HG03439 (cell line): ENCODE data around the gene PIGZ.
A peak's percentile ranks its signal among the peaks of the same experiment; 100 is the strongest.

Experiments
- ATAC-seq: cut with Tn5 transposase; IDR thresholded peaks from one replicate; pipeline ENCODE4 v1.9.1; 2021; ENCODE audit warnings: mild to moderate bottlenecking, moderate library complexity; ENCODE audit not compliant: unreplicated experiment

PIGZ gene

DNA sequence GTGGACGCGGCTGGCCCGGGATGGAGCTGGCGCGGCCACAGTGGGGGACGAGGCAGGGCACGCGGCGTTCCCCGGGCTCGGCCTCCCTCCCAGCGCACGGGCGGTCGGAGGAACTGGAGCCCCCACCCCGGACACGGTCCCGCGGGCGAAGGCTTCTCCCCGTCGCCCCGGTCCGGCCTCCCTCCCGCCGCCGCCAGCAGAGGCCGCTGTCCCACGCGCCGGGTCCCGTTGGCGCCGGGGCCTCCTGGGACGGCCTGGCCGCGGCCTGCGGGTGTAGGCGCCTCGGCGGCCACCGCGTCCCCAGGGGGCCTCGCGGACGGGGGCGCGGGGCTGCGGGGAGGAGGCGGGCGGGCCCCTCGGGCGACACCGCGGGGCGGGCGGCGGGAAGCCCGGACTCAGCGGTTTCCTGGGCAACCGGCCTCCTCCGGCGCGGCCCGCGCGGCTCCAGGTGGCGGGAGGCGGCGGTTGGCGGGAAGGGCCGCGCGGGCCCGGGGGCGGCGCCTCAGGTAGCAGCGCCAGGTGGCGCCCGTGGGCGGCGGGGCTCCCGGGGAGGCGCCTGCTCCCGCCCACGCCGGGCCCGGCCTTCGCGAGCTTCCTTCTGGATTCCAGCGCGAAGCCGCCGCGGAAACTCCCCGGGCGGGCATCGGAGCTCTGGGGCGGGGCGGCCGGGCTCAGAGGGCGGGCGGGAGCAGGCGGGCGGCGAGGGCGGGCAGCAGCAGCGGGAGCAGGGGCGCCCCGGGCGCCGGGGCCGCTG lies 34.2 kb upstream of the PIGZ start:
- peak; percentile 72 for ATAC-seq

DNA sequence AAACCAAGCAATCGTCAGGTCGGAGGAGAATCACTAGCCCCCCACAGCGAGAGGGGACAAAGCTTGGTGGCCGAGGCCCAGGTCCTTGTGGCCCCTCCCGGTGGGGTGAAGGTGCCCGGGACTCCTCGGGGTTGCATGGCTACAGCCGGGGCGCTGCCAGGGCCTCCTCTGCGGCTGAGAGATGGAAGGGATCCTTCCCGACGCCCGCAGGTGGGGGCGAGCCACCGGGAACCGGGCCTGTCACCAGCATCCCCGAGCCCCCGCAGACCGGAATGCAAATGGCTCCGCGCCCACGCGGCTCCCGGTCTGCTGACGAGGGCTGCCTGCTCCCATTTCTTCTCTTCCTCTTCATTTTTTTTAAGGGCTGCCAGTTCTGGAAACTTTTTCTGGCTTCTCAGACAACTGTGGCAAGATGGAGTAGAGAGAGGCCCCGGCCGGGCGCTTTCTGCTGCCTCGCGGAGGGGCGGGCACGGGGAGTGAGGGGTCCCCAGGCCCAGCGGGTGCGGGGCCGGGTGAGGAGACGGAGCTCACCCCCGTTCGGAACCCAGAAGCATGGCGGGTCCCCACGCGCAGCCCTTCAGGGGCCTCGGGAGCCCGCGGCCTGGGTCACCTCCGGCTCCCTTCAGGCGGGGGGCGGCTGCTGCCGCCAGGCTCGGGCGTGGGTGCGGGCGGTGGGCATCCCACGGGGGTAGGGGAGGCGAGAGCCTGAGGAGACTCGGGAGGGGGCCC lies 33.5 kb upstream of the PIGZ start:
- ATAC-seq: peak; percentile 14

DNA sequence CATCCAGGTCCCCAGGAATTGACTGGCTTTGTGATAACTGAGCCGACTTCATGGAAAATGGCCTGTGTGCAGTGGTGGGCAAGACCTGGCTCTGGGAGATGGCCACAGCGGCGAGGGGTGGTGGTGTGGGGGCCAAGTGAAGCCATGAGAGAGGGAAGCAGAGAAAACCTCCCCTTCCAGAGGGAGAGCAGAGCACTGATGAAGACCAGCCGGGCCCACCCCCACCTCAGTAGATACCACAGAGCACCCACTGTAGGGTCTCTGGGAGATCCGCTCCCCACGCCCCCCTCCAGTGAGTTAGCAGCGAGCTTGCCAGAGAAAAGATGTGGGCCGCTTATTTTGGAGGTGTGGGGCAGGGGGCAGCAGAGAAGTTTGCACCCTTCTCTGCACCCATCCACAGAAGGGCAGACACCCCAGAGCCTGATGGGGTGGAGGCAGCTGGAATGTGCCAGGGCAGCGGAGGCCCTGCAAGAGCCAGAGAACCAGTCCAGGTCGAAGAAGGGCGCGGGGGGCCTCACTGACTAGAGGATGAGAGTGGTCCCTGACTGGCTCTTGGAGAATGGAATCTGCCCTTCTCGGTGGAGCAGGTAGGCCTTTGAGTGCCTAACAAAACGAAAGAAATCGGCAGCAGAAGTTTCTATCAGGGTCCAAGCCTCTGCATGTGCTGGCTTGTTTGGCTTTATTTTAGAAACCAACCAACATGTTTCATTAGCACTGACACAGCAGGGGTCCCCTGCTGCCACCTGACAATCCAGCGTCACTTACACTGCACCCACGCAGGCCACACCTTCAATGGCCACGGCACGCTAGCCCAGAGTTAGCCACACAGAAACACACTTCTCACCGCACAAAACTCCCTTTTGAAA lies 32.7 kb upstream of the PIGZ start:
- ATAC-seq: no peak

DNA sequence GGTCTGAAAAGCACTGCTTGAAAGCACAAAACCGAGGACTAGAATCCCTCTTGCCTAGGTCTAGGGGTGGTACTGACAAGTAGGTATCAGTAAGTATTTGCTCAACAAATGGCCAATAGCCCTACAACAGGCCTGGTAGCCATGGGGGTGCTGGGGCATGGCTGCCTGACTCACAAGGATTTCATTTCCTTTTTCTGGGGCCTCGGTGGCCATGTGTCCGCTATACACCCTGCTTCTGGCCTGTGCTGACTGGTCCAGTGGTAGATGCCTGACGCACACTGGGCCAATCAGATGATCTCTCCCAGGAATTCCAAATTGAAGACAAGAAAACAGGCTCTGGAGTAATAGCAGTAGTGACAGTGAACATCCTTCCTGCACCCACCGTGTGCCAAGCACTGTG lies 31.6 kb upstream of the PIGZ start:
- ATAC-seq: no peak

- no peak for ATAC-seq
Observed at GRCh38 chr3:196998966-196999760, 30.5 kb upstream of the PIGZ start.

DNA sequence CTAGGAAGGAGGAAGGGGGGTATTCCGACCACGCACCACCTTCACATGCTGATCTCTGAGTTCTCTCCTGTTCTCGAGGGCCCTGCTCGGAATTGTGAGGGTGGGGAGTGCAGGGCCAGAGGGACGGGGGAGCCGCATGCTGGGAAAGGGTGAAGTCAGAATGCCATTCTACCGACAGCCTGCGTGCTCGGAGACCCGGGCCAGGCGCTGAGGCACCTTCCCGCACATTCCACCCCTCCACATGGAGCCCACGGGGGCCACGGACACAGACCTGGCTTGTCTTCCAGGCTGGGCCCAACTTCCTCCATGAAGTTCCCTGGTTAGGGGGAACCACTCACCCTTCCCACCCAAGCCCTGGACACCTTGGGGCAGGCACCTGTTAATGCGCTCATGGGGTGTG lies 28.7 kb upstream of the PIGZ start:
- no peak for ATAC-seq

DNA sequence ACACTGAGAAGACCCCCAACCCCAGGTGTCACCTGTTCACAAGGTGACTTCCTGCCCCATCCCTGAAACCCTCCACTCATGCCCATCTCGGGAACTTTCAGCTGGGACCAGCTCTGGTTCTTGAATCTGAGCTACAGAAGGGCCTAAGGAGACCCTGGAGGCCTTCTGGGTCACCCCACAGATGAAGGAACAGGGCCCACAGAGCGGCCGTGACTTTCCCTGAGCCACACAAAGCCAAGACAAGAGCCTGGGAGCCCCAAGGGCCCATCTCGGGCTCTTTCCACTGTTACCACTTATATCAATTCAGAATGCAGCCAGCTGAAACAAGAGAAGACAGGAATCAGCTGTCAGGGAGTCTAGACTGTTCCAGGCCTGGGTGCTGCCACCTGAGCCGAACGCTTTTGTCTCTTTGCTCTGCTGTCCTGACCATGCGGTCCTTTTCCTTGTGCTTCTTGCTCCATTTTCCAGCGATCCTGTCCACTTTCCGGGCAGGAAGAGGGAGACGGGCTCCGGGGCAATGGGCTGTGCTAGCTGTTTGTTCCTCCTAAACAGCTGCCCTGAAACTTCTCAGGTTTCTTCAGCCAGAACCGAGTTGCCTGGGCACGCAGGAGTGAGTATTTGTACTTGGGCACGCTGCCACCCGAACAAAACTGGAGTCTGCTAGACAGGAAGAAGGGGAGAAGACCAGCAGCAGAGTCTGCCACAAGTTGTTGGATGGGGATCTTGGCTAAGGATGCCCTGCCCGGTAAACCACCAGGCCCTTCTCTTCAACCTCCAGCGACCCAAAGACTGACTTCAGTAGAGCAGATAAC lies 28.0 kb upstream of the PIGZ start:
- ATAC-seq: no peak

DNA sequence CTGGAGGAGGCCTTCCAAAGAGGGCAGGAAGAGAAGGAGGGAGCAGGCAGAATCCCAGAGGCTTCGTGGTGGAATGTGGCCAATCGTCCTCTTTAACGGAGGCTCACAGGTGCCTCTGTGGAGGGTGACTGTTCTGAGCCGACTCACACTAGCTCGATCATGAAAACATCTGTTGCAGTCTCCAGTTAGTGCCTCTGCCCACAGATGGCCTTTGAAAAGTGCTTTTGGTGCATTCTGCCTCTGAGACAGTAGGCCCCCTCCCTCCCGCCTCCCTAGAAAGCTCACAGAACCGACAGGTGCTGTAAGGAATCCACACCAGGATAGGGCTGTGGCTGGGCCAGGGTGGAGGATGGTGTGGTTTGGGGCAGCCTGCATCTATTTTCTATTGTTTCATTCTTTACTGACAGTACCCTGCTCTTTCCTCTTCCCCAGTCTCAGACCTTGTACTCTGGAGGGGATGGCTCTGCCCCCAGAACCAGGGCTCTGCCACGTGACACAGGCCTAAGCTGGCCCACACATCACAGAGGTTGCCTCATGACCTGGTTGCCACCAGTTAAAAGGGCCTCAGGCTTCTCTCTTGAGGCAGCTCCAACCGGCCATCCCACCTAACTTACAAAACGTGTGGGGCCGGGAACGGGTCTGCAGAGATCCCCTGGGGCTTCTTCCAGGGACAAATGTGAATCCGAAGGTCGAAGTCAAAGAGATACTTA lies 27.2 kb upstream of the PIGZ start:
- ATAC-seq: no peak

- no peak for ATAC-seq
Observed at GRCh38 chr3:196995027-196995426, 26.4 kb upstream of the PIGZ start.

DNA sequence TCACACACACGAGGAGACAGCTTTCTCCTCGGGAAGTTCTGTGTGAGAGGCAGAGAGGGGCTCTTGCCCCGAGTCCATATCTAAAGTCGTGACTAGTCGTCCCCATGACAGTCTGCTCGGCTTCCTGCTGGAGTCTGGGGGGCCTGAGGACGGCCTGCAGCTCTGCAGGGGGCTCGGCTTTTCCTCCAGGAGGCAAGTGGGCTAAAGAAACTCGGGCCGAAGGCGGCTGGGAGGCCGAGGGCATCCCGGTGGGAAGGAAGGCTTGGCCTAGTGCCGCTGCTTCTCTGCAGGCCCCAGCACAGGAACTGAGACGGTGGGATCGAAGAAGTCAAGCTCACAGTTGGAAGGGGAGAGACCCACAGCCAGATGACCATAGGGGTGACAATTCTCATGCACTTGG lies 25.4 kb upstream of the PIGZ start:
- no peak for ATAC-seq

DNA sequence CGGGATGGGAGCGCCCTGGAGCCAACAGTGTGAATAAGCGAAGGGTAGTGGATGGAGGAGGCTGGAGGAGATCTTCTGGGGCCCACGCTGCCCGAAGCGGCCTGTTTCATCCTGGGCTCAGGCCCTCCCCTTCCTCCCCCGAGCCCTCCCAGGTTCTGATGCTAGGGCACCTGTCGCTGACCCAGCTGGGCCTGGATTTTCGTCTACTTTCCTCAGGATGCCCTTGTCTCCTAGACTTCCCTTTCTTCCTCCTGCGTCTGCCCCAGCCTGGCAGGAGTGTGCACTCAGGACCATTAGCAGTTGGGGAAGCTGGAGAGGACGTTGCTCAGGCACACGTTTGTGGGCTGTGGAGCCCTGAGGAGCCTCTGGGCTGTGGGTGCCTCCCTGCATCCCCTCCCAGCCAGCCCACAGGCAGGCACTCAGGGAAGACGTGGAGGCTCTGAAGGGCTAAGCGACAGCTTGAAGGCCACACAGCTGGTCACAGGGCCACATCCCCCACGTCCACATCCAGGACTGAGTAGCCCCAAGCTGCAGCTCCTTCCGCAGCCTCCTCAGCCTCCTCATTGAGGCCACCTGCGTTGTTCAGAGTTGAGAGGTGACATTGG lies 23.9 kb upstream of the PIGZ start:
- ATAC-seq: no peak

DNA sequence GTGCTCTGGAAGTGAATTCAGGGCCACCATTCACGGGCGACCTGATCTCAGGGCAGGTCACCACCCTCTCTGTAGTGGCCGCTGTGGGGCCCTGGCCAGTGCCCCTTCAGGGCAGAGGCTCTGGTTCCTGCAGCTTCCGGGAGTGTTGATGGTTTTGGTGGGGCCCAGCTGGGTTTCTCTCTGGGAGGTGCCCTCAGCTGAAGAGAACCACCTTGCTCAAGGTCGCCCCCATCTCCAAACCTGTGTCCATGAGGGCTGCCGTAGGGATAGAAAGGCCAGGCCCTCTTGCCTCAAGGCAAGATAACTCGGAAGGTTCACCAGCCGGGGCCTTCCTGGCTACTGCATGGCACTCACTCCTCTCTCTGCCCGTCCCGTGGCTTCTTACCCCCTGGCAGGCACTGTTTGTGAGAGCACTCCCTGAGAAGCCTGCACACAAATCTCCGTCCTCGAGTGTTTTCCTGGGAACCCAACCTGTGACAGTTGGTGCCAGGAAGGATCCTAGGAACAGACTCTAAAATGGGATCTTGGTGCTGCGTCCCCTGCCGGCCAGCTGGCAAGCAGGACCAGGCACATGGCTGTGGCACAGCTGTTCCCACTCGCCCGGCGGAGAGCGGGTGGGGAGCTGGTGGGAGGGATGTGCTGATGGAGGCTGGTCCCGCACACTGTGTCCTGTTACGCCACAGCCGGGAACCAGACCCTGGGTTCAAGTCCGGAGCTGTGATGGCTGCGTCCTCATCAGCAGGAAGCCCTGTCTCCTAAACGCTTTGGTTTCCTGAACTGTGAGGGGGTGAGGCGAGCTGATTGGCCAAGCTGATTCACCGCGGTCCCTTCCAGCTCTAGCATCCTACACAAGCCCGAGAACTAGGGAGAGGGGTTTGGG lies 23.2 kb upstream of the PIGZ start:
- ATAC-seq: no peak

- ATAC-seq: no peak
Observed at GRCh38 chr3:196990601-196991007, 22.0 kb upstream of the PIGZ start.

- ATAC-seq: no peak
Observed at GRCh38 chr3:196989721-196990262, 21.2 kb upstream of the PIGZ start.

GRCh38 chr3:196988241-196989029 lies 19.8 kb upstream of the PIGZ start:
- ATAC-seq: no peak

DNA sequence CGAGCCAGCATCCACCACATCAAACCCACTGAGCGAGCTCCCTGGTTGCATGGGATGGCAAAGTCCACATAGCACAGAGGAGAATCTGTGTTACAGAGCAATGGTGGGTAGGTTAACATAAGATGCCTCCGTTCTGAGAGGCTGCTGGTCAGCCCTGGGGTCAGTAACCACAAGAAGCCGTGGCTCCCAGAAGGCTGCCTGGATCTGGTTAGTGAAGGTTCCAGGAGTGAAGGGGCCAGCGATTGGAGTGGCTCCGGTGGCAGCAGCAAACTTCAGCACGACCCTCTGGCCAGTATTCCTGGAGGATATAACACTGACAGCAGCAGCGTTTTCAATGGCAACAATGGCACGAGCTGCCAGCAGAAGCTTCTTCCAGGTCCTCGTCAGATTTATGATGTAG lies 18.4 kb upstream of the PIGZ start:
- no peak for ATAC-seq
